Measurements from ENCODE around the gene CADM1. TPM values are rescaled to one million over a fixed set of nuclear protein-coding genes. Genes with fewer than 3 reads are reported as not detected.

CADM1 gene
- total RNA-seq, 1 experiment from 2014 or later = 1.1 TPM

DNA sequence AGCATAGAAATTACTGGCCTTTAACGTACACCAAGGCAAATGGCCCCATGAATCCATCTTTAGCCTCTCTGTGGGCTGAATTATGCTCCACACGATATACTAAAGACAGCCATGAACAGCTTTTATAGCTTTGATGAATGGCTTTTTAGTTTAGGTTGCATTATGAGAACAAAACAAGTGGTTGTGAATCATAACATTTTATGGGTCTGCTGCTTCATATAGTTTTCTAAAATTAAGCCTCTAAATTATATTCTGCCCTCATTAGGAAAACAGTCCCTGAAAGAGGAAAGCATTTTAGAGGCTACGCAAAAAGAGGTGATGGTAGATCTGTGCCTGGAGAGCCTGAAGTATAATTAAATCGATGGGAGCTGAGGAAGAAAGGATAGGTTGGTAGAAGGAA lies 221.3 kb downstream of the CADM1 start:
- H3K4me2 ChIP-seq (ENCODE audit: low read length) = no peak overlapping the region
- CTCF ChIA-PET = no interaction called here
- H3K9me2 ChIP-seq (replicated peaks; ENCODE audit: low read length) = no peaks in the 10 kb centered on the region
- no peak for DNase-seq
- ATAC-seq = no peak
- no peak for TF ChIP-seq EZH2phosphoT487 (IDR thresholded peaks at IDR 0.05; ENCODE audit: borderline replicate concordance, low read length)
- TF ChIP-seq, protein P1, sequence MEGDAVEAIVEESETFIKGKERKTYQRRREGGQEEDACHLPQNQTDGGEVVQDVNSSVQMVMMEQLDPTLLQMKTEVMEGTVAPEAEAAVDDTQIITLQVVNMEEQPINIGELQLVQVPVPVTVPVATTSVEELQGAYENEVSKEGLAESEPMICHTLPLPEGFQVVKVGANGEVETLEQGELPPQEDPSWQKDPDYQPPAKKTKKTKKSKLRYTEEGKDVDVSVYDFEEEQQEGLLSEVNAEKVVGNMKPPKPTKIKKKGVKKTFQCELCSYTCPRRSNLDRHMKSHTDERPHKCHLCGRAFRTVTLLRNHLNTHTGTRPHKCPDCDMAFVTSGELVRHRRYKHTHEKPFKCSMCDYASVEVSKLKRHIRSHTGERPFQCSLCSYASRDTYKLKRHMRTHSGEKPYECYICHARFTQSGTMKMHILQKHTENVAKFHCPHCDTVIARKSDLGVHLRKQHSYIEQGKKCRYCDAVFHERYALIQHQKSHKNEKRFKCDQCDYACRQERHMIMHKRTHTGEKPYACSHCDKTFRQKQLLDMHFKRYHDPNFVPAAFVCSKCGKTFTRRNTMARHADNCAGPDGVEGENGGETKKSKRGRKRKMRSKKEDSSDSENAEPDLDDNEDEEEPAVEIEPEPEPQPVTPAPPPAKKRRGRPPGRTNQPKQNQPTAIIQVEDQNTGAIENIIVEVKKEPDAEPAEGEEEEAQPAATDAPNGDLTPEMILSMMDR (conservative IDR thresholded peaks at IDR 0.05; ENCODE audit: low read depth, low read length) = no peak
- TF ChIP-seq EZH2 (IDR thresholded peaks at IDR 0.05; ENCODE audit: low read length, unreplicated experiment) = no peak
- H3K9me3 ChIP-seq (ENCODE audit: low read length) = peaks cover 30% of the 10 kb centered on the region; the same call in 1 of the 2 replicates
- intact Hi-C loops (cut with micrococcal nuclease) = no loop called here
- no peaks in the 10 kb centered on the region for H4K20me1 ChIP-seq (ENCODE audit: low read length)
- POLR2A ChIA-PET (ENCODE audit: unreplicated experiment) = no interaction called here
- H3K79me2 ChIP-seq (ENCODE audit: low read length) = no peaks in the 10 kb centered on the region
- H3K36me3 ChIP-seq (ENCODE audit: low read depth, low read length) = no peaks in the 10 kb centered on the region
- no peak overlapping the region for H3K27ac ChIP-seq (ENCODE audit: low read length)
- H2AFZ ChIP-seq (ENCODE audit: low read length) = no peak overlapping the region
- BruUV-seq (replicated peaks) = no TSS peak
- H3F3A ChIP-seq (ENCODE audit: low read length, unreplicated experiment) = no peaks in the 10 kb centered on the region
- H3K4me1 ChIP-seq (ENCODE audit: insufficient read depth, low read length) = no peaks in the 10 kb centered on the region
- no peaks in the 10 kb centered on the region for H3K27me3 ChIP-seq (ENCODE audit: low read length)
- H3K4me3 ChIP-seq (ENCODE audit: low read length) = no peak overlapping the region
- no peak overlapping the region for H3K9ac ChIP-seq (ENCODE audit: low read length)

DNA sequence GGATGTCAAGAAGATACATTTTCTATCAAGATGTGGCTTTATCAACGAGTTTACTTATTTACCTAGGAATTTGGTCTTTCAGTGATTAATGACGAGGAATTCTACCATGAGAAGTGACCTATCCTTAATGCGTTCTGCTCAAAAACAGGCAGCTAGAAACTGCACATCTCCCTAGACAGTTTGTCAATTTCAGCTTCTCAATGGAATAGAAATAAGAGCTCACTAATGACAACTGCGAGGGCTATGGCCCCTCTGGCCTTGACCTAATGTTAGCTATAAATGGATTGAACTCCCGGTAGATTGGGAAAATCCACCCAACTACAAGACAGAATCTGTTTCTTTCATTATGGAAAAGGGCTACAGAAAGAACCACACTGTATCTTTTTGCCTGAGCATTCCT lies 223.4 kb downstream of the CADM1 start:
- intact Hi-C loops (cut with micrococcal nuclease) = no loop called here

DNA sequence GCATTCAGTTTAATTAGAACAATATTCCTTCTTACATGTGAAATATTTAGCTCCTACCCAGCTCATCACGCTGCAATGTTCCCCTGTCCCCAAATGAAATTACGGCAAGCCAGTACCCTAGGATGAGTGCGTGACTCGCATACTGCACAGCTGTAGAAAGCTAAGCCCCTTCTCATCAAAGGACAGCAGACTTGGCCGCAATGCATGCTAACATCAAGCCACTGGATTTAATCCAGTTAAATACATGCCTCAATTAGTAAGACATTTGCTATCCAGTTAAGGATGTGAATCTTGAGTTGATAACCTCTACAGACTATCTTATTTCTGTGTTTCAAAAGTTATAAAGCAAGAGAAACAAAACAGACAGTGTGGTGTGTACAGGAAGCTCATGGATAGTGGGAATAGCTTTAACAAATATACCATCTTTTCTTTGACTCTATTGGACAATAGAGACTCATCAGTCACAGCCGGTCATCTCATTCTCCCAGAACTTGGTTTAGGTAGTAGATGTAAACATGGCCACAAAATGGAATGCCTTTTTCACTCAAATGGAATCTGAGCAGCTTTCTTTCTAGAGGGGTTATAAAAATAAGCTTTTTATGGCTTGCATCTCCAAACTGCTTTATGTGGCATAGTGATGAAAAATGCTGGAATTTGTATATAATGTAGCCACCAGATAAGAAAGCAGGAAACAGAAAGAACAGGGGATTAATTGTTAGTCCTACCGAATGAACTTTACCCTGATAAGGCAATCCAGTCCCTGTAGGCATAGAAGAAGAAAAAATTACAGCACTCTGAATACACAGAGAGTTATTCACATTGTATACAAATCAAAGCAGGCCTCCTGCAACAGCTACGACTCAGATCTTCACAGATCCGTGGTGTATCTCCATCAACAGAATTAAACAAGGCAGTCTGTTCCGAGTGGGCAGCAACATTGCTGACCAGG lies 224.1 kb downstream of the CADM1 start:
- Histone ChIP-seq H3K27me3 (ENCODE audit: low read length) (no peaks in the 10 kb centered on the region), H3K9ac (ENCODE audit: low read length) (no peak overlapping the region), H3K4me3 (ENCODE audit: low read length) (no peak overlapping the region), H3K4me2 (ENCODE audit: low read length) (no peak overlapping the region), H3K36me3 (ENCODE audit: low read depth, low read length) (no peaks in the 10 kb centered on the region), H2AFZ (ENCODE audit: low read length) (no peak overlapping the region), H3K79me2 (ENCODE audit: low read length) (no peaks in the 10 kb centered on the region), H3K27ac (ENCODE audit: low read length) (no peak overlapping the region), H3K9me2 (replicated peaks; ENCODE audit: low read length) (no peaks in the 10 kb centered on the region), H3F3A (ENCODE audit: low read length, unreplicated experiment) (no peaks in the 10 kb centered on the region), H3K9me3 (ENCODE audit: low read length) (peaks cover 26% of the 10 kb centered on the region; the same call in 1 of the 2 replicates), H3K4me1 (ENCODE audit: insufficient read depth, low read length) (no peaks in the 10 kb centered on the region), H4K20me1 (ENCODE audit: low read length) (no peaks in the 10 kb centered on the region)
- TF ChIP-seq EZH2phosphoT487 (IDR thresholded peaks at IDR 0.05; ENCODE audit: borderline replicate concordance, low read length) (no peak), EZH2 (IDR thresholded peaks at IDR 0.05; ENCODE audit: low read length, unreplicated experiment) (no peak)
- TF ChIP-seq, protein P1 (conservative IDR thresholded peaks at IDR 0.05; ENCODE audit: low read depth, low read length) = no peak
- ATAC-seq = no peak
- ChIA-PET POLR2A (ENCODE audit: unreplicated experiment) (no interaction called here), CTCF (no interaction called here)
- DNase-seq = no peak
- BruUV-seq (replicated peaks) = no TSS peak
- intact Hi-C loops (cut with micrococcal nuclease) = no loop called here

More for the DNA sequence above, 223.4 kb downstream of the CADM1 start:
- Histone ChIP-seq H3K4me2 (ENCODE audit: low read length) (no peak overlapping the region), H3K9me2 (replicated peaks; ENCODE audit: low read length) (no peaks in the 10 kb centered on the region), H3K9ac (ENCODE audit: low read length) (no peak overlapping the region), H3K27me3 (ENCODE audit: low read length) (no peaks in the 10 kb centered on the region), H3K27ac (ENCODE audit: low read length) (no peak overlapping the region), H2AFZ (ENCODE audit: low read length) (no peak overlapping the region), H4K20me1 (ENCODE audit: low read length) (no peaks in the 10 kb centered on the region), H3K4me3 (ENCODE audit: low read length) (no peak overlapping the region), H3K79me2 (ENCODE audit: low read length) (no peaks in the 10 kb centered on the region), H3K9me3 (ENCODE audit: low read length) (peaks cover 26% of the 10 kb centered on the region; the same call in 1 of the 2 replicates), H3F3A (ENCODE audit: low read length, unreplicated experiment) (no peaks in the 10 kb centered on the region), H3K4me1 (ENCODE audit: insufficient read depth, low read length) (no peaks in the 10 kb centered on the region), H3K36me3 (ENCODE audit: low read depth, low read length) (no peaks in the 10 kb centered on the region)
- BruUV-seq (replicated peaks) = no TSS peak
- POLR2A ChIA-PET (ENCODE audit: unreplicated experiment) = no interaction called here
- TF ChIP-seq EZH2 (IDR thresholded peaks at IDR 0.05; ENCODE audit: low read length, unreplicated experiment) = no peak
- DNase-seq (no peak), ATAC-seq (no peak)
- CTCF ChIA-PET = no interaction called here
